HG02943 (cell line): ENCODE results near the gene RAB42.
"Not testable (repeated sequence)": the region's sequence is repeated elsewhere in the genome, so short reads cannot be mapped to it uniquely, and the experiment has no call there.

ENCODE experiments used
- ATAC-seq: cut with Tn5 transposase; IDR thresholded peaks from one replicate; pipeline ENCODE4 v1.9.1; 2021; ENCODE audit warnings: mild to moderate bottlenecking, low read depth, moderate library complexity; ENCODE audit not compliant: unreplicated experiment

Gene RAB42

GRCh38 chr1:28591708-28592320 lies at the start of gene RAB42:
Gene RAB42 (plus strand): TSS chr1:28592265. CDS start chr1:28592512, 247 bp downstream.
- peak; percentile 47 for ATAC-seq

GRCh38 chr1:28545246-28545628 lies 46.8 kb upstream of the RAB42 start:
- ATAC-seq = no peak

GRCh38 chr1:28548318-28548717 lies 43.7 kb upstream of the RAB42 start:
- ATAC-seq = no peak

GRCh38 chr1:28551381-28551780 lies 40.7 kb upstream of the RAB42 start:
- ATAC-seq = no peak

- peak; percentile 82 for ATAC-seq
These were observed 39.1 kb upstream of the RAB42 start, which contains the start of gene TRNAU1AP for GRCh38 chr1:28552758-28553663. Gene TRNAU1AP (plus strand): TSS chr1:28553085. CDS start chr1:28553111, 26 bp downstream.

GRCh38 chr1:28560886-28561285 lies 31.2 kb upstream of the RAB42 start:
- ATAC-seq = no peak

- ATAC-seq = no peak
These were observed 27.8 kb upstream of the RAB42 start for GRCh38 chr1:28564310-28564709.

- no peak for ATAC-seq
These were observed 27.0 kb upstream of the RAB42 start for GRCh38 chr1:28565040-28565439.

GRCh38 chr1:28565726-28566125 lies 26.3 kb upstream of the RAB42 start:
- ATAC-seq = no peak

GRCh38 chr1:28566931-28567330 lies 25.1 kb upstream of the RAB42 start:
- ATAC-seq = no peak

GRCh38 chr1:28571911-28572310 lies 20.2 kb upstream of the RAB42 start:
- no peak for ATAC-seq

- not testable (repeated sequence) for ATAC-seq
These were observed 19.2 kb upstream of the RAB42 start for GRCh38 chr1:28572891-28573290.

GRCh38 chr1:28573564-28573963 lies 18.5 kb upstream of the RAB42 start:
- ATAC-seq = no peak

GRCh38 chr1:28577052-28577678 lies 14.9 kb upstream of the RAB42 start:
- no peak for ATAC-seq

- ATAC-seq = no peak
These were observed 14.1 kb upstream of the RAB42 start for GRCh38 chr1:28577738-28578536.

- ATAC-seq = no peak
These were observed 13.3 kb upstream of the RAB42 start for GRCh38 chr1:28578696-28579218.

- no peak for ATAC-seq
These were observed 12.7 kb upstream of the RAB42 start for GRCh38 chr1:28579401-28579800.

GRCh38 chr1:28580722-28581530 lies 11.1 kb upstream of the RAB42 start:
- ATAC-seq = no peak

GRCh38 chr1:28581531-28582247 lies 10.4 kb upstream of the RAB42 start:
- peak; percentile 68 for ATAC-seq
